NCI-H2081 treated with DMSO at 0.1 percent for 48 hours (cell line): Measurements from ENCODE around the gene SGPL1.

ENCODE experiments used
- DNase-seq: peaks from one replicate; lab custom pipeline; 2025; lab: John Stamatoyannopoulos, UW

SGPL1 gene

GRCh38 chr10:70780772-70781171 is 35.0 kb upstream of the SGPL1 start:
- DNase-seq = no peak

- DNase-seq = no peak
These were observed 34.2 kb upstream of the SGPL1 start for GRCh38 chr10:70781461-70782051.

- DNase-seq = no peak
These were observed 33.5 kb upstream of the SGPL1 start for GRCh38 chr10:70782086-70782745.

- no peak for DNase-seq
These were observed 32.7 kb upstream of the SGPL1 start for GRCh38 chr10:70782746-70783680.

GRCh38 chr10:70784016-70784415 is 31.7 kb upstream of the SGPL1 start:
- no peak for DNase-seq

- DNase-seq = no peak
These were observed 31.3 kb upstream of the SGPL1 start for GRCh38 chr10:70784471-70784870.

- DNase-seq = no peak
These were observed 30.6 kb upstream of the SGPL1 start, which contains the start of gene TBATA for GRCh38 chr10:70785190-70785589. Gene TBATA (minus strand): TSS chr10:70785377. CDS start chr10:70783379, 1,998 bp downstream.

GRCh38 chr10:70786799-70787415 is 28.8 kb upstream of the SGPL1 start:
- DNase-seq = no peak

- DNase-seq = no peak
These were observed 24.2 kb upstream of the SGPL1 start for GRCh38 chr10:70791386-70792039.

- no peak for DNase-seq
These were observed 20.1 kb upstream of the SGPL1 start for GRCh38 chr10:70795613-70796012.

GRCh38 chr10:70797840-70798239 is 17.9 kb upstream of the SGPL1 start:
- DNase-seq = no peak

- no peak for DNase-seq
These were observed 16.6 kb upstream of the SGPL1 start for GRCh38 chr10:70799124-70799523.

GRCh38 chr10:70801854-70802253 is 13.9 kb upstream of the SGPL1 start:
- DNase-seq = no peak

- peak; percentile 86 for DNase-seq
These were observed 11.8 kb upstream of the SGPL1 start for GRCh38 chr10:70803775-70804420.

GRCh38 chr10:70804421-70804808 is 11.3 kb upstream of the SGPL1 start:
- DNase-seq = no peak

- DNase-seq = no peak
These were observed 10.0 kb upstream of the SGPL1 start for GRCh38 chr10:70805619-70806215.

- no peak for DNase-seq
These were observed 8.9 kb upstream of the SGPL1 start for GRCh38 chr10:70806841-70807240.

- no peak for DNase-seq
These were observed 8.2 kb upstream of the SGPL1 start for GRCh38 chr10:70807556-70807955.

- DNase-seq = no peak
These were observed 6.6 kb upstream of the SGPL1 start for GRCh38 chr10:70809011-70809611.

- no peak for DNase-seq
These were observed 6.0 kb upstream of the SGPL1 start for GRCh38 chr10:70809726-70810125.
